AG04449 (cell line): ENCODE results near the gene TJAP1.

Experiments
- CTCF ChIA-PET: fragments of 350-600 bp; formaldehyde crosslinking; extraction: SDS; loops from one replicate; lab custom pipeline; 2021; ENCODE audit warnings: antibody characterized with exemption; lab: Yijun Ruan, JAX
- POLR2A ChIA-PET: fragments of 400-600, 350-600 bp; formaldehyde crosslinking; extraction: SDS; loops from one replicate; lab custom pipeline; 2020; ENCODE audit warnings: antibody characterized with exemption, inconsistent platforms; lab: Yijun Ruan, JAX
- DNase-seq: peaks from one replicate; pipeline ENCODE4 v3.0.0-alpha.2; 2010; ENCODE audit warnings: low read depth, low spot score
- H3K4me3 ChIP-seq: 2 replicates; pipeline ENCODE4 v1.5.1; 2011; ENCODE audit warnings: low read depth, mild to moderate bottlenecking, control low read depth, low read length
- TF ChIP-seq, protein P1 (sequence below): IDR thresholded peaks from one replicate; pipeline ENCODE4 v1.5.1; 2011; ENCODE audit warnings: mild to moderate bottlenecking, moderate library complexity, low read length, control low read depth, inconsistent platforms; ENCODE audit not compliant: insufficient read depth; ENCODE audit errors: missing control alignments

TJAP1 gene

GRCh38 chr6:43434001-43434840 is 43.1 kb upstream of the TJAP1 start:
- TF ChIP-seq, protein P1, sequence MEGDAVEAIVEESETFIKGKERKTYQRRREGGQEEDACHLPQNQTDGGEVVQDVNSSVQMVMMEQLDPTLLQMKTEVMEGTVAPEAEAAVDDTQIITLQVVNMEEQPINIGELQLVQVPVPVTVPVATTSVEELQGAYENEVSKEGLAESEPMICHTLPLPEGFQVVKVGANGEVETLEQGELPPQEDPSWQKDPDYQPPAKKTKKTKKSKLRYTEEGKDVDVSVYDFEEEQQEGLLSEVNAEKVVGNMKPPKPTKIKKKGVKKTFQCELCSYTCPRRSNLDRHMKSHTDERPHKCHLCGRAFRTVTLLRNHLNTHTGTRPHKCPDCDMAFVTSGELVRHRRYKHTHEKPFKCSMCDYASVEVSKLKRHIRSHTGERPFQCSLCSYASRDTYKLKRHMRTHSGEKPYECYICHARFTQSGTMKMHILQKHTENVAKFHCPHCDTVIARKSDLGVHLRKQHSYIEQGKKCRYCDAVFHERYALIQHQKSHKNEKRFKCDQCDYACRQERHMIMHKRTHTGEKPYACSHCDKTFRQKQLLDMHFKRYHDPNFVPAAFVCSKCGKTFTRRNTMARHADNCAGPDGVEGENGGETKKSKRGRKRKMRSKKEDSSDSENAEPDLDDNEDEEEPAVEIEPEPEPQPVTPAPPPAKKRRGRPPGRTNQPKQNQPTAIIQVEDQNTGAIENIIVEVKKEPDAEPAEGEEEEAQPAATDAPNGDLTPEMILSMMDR = no peak
- DNase-seq = no peak
- ChIA-PET CTCF (interaction anchor here (0.8 to 3.5 kb wide), 7 partner anchors 17 to 205 kb away, joined by 3 to 28 read pairs (median 3); partner anchors contain the start of gene DNPH1), POLR2A (no interaction called here)
- no peak overlapping the region for H3K4me3 ChIP-seq

DNA sequence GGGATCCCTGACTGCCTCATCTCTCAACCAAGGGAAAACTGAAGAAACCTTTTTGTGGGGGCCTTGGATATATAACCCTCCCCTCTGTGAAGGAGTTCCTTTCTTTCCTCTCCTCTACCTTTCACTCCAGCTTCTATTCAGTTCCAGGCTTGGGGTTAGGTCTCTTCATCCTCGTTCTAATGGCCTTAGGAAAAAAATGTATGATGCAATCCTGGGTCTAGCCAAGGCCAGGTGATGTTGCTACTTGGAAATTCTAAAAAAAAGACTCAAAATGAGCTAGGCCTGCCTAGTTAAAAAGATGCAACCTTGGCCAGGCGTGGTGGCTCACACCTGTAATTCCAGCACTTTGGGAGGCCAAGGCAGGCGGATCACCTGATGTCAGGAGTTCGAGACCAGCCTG is 42.4 kb upstream of the TJAP1 start:
- POLR2A ChIA-PET = no interaction called here
- no peak for DNase-seq
- CTCF ChIA-PET = interaction anchor here (1.2 to 3.5 kb wide), 2 partner anchors 16 to 72 kb away, joined by 3 to 28 read pairs; no protein-coding TSS in a partner anchor
- TF ChIP-seq, protein P1 = no peak
- no peak overlapping the region for H3K4me3 ChIP-seq

DNA sequence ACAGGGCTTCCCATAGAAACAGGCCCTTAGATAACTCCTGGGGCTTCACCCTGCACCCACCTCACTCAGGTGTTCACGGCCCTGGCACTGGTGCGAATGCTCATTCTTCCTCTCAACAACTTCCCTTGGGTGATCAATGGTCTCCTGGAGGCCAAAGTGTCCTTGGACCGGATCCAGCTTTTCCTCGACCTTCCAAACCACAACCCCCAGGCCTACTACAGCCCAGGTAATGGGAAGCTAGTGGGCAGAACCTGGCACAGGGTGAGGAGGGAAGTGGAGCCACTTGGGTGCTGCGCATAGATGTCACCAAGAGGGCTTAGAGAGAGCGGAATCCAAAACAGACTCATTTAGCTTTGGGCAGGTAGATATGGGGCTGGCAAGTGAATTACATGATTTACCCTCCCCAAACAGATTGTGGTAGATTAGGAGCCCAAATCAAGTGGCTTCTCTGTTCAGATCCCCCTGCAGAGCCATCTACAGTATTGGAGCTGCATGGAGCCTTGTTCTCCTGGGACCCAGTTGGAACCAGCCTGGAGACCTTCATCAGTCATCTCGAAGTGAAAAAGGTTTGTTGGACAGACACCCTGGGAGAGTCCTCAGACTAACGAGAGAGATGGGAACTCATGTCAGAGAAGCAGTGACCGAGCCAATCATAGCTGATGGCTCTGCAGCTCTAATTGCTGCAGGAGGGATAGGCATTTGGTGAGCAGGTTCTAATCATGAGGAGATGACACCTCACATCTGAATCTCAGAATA is 41.5 kb upstream of the TJAP1 start:
- ChIA-PET CTCF (interaction anchor here (1.1 to 3.5 kb wide), 4 partner anchors 57 to 206 kb away, joined by 3 to 28 read pairs (median 6); no protein-coding TSS in a partner anchor), POLR2A (no interaction called here)
- no peak for DNase-seq
- no peak overlapping the region for H3K4me3 ChIP-seq
- TF ChIP-seq, protein P1 = no peak

- DNase-seq = peak; percentile 23
Observed at GRCh38 chr6:43436577-43437282, 40.6 kb upstream of the TJAP1 start.

DNA sequence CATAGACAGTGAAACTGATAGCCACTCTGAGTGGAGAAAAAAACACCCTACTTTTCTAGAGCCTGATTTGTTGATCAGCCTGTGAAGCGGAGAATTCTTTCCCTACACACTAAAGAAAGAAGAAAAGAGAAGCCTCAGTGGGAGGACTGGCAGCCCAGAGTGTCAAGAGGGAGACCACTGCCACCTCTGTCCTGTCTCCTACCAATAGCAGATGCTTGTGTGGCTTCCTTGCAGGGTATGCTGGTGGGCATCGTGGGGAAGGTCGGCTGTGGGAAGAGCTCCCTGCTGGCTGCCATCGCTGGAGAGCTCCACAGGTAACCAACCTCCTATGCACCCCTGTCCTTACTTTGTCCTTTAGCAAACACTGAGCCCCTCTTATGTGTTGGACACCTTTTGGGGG is 39.7 kb upstream of the TJAP1 start:
- no peak for DNase-seq
- H3K4me3 ChIP-seq = no peak overlapping the region
- CTCF ChIA-PET = interaction anchor here (1.0 to 4.5 kb wide), 7 partner anchors 10 to 69 kb away, joined by 3 to 28 read pairs (median 8); partner anchors contain the start of genes ABCC10 and DLK2
- POLR2A ChIA-PET = interaction anchor here (0.9 to 1.2 kb wide), 2 partner anchors 11 to 39 kb away, joined by 3 to 5 read pairs; partner anchors contain the start of genes ABCC10 and TJAP1
- TF ChIP-seq, protein P1 = no peak

More at GRCh38 chr6:43436577-43437282, 40.6 kb upstream of the TJAP1 start:
- TF ChIP-seq, protein P1 = no peak
- POLR2A ChIA-PET = interaction anchor here (0.6 kb wide), 1 partner anchor 80 kb away, joined by 3 read pairs; the partner anchor contains the start of gene YIPF3
- no peak overlapping the region for H3K4me3 ChIP-seq
- CTCF ChIA-PET = interaction anchor here (0.9 to 3.5 kb wide), 8 partner anchors 9 to 207 kb away, joined by 3 to 28 read pairs (median 6); partner anchors contain the start of genes ABCC10 and DLK2
